ENCODE data around the gene MBD3L2.
A peak's percentile ranks its signal among the peaks of the same experiment; 100 is the strongest.
"Not testable (repeated sequence)": the region's sequence is repeated elsewhere in the genome, so short reads cannot be mapped to it uniquely, and the experiment has no call there.

The MBD3L2 gene

DNA sequence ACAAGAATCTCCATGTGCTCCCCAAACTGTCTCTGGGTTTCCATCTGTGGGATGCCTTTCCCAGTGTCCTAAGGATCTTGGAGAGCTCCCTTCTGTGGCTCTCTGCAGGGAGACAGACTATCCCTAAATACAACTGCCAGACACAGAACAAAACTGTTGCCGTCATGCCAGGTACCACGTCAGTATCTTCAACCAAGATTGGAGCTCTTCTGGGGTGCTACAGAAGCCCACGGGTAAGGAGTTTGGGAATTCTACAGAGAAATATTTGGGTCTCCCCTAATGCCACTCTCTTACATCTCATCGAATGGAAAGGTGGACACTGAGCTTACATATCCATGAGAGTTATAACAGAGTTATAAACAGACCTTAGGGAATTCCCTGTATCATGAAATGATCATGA is 14.2 kb downstream of the MBD3L2 start:
- DNase-seq (ENCODE audit: low spot score): no peak

DNA sequence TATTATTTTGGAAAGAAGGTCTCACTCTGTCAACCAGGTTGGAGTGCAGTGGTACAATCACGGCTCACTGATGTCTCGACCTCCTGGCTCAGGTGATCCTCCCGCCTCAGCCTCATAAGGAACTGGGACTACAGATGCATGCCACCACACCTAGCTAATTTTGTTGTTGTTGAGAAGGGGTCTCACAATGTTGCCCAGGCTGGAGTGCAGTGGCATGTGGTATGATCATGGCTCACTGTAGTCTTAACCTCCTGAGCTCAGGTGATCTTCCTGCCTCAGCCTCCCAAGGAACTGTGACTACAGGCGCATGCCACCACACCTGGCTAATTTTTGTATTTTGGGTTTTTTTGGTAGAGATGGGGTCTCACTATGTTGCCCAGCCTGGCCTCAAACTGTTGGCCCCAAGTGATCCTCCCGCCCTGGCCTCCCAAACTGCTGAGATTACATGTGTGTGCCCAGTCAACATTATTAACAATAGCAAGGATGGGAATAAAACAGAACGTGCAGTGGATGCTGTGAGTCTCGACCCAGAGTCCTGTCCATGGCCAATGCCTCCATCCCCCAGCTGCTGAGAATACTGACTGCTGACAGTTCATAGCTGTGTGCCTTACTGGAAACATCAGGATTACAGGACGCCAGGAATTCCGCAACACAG is 14.8 kb downstream of the MBD3L2 start:
- DNase-seq (ENCODE audit: low spot score): no peak

DNA sequence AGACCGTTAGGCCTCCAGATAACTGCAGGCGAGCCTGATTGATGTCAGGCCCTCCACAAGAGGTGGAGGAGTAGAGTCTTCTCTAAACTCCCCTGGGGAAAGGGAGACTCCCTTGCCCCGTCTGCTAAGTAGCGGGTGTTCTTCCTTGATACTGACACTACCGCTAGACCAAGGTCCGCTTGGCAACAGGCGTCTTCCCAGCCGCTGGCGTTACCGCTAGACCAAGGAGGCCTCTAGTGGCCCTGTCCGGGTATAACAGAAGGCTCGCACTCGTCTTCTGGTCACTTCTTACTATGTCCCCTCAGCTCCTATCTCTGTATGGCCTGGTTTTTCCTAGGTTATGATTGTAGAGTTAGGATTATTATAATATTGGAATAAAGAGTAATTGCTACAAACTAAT is 18.0 kb downstream of the MBD3L2 start:
- not testable (repeated sequence) for DNase-seq (ENCODE audit: low spot score)

DNA sequence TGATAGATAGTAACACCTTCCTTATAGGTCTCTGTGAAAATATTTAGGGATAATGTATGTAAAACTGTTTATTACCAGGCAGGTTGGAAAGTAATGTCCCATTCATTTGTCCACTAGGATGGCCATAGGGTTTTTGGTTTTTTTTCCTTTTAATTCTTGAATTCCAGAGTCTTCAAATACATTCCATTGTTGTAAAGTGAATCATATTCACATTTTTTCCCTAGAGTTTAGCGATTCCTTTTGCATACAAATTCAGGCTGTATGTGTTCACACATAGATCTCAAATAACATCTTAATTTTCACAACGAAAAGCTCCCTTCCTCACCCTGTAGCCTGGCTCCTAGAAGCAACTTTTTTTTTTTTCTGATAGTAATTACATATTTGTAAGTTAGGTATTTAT is 18.6 kb downstream of the MBD3L2 start:
- DNase-seq (ENCODE audit: low spot score): no peak

DNA sequence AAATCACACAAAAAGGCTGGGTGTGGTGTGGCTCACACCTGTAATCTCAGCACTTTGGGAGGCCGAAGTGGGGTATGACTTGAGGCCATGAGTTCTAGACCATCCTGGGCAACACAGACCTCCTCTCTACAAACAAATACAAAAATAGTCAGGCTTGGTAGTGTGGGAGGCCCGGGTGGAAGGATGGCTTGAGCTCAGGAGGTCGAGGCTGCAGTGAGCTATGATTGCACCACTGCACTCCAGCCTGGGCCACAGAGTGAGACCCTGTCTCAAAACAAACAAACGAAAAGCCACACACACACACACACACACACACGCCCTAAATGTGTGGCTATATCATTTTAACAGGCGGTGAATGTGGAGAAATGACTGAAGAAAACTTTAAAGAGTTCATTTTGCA is 19.5 kb downstream of the MBD3L2 start:
- no peak for DNase-seq (ENCODE audit: low spot score)

DNA sequence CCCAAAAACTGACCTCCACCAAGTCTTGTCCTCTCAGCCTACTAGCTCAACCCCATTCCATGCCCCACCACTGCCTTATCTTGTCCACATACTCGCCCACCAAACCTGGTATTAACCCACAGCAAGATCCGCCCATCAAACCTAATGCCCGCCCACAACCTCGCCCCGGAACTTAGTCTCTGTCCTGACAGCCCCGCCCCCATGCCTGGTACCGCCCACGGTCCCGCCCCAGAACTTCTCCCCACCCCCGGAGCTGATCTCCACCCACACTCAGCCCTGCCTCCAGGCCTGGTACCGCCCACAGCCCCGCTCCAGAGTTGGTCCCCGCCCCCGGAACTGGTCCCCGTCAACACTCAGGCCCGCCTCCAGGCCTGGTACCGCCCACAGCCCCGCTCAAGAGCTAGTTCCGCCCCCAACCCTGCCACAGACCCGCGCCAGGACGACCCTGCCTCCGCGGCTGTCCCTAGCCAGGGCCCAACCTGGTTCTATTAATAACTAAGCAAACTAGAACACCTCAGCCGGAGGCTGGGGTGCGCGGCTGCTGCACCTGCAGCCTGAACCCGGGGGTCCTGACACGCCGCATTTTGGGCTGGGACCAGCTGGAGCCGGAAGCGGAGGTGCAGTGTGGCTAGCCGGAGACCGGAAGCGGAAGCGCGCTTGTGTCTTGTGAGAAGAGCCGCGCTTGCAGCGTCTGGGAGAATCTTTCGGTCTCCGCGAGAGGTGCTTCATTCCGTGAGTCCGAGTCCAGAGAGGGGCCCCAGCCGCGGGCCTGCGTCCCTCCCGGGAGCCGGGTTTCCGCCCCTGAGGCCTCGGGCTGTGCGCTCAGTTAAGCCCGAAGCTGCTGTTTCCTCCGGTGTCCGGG is 20.2 kb downstream of the MBD3L2 start, which contains the start of gene ZNF557:
TSS of gene ZNF557 (plus strand) at position 662 of the 862 bp plus-strand sequence. CDS start 5,372 bp downstream, outside the sequence.
- DNase-seq (ENCODE audit: low spot score): peak; percentile 98

DNA sequence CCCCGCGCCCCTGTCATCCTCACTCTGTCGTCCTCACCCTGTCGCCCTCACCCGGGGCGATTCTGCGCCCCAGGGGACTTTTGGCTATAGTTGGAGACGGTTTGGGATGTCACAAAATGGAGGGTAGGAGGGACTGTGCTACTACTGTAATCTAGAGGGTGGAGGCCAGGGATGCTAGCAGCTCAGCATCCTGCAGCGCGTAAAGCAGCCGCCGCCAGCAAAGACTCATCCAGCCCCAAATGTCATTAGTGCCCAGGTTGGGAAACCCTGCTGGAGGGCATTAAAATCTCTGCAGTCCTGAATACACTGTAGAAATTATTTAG is 20.7 kb downstream of the MBD3L2 start:
- DNase-seq (ENCODE audit: low spot score): no peak

DNA sequence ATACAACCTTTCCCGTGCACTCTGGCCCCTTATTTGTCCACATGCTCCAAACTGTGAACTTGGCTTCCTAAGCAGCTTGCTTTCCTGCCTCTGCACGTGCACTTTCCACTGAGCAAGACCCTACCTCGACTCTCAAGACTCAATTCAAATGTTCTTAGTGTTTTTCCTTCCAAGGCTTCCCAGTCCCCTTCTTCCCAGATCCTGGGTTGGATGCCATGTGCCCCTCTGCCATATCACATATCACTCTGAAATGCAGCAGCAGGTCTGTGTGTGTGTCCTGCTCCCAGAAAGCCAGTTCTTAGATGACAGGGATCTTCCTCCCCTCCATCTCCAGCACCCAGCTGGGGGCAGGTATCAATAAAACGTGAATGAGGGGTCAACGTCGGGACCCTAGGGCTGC is 23.4 kb downstream of the MBD3L2 start:
- no peak for DNase-seq (ENCODE audit: low spot score)

DNA sequence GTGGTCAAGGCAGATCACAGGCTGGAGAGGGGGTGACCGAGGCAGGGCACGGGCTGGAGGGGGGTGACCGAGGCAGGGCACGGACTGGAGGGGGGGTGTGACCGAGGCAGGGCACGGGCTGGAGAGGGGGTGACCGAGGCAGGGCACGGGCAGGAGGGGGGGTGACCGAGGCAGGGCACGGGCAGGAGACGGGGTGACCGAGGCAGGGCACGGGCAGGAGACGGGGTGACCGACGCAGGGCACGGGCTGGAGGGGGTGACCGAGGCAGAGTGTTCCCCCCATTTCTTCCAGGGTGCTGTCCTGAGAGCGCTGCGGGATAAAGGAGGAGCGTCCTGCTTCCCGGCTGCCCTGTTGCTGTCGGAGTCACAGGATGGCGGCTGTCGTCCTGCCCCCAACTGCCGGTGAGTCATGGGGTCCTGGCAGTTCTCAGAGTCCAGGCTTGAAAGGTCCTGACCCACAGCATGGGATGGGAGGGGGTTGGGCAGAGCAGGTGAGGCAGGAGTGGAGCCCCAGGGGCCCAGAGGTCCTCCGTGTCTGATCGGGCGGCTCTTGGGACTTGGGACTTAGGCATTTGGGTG is 25.7 kb downstream of the MBD3L2 start:
- no peak for DNase-seq (ENCODE audit: low spot score)

DNA sequence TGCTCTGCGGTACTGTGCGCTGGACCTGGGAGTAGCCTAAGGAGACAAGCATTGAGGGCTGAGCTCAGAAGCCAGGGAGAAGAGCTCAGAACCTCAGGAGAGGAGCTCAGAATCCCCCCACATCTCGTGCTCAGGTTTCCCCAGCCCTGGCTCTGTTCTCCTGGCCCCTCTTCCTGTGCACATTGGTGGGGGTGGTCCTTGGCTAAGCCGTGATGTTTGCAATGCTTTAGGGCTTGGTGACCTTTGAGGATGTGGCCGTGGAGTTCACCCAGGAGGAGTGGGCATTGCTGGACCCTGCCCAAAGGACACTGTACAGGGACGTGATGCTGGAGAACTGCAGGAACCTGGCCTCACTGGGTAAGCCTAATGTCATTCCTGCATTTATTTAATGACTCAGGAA is 27.0 kb downstream of the MBD3L2 start:
- no peak for DNase-seq (ENCODE audit: low spot score)

DNA sequence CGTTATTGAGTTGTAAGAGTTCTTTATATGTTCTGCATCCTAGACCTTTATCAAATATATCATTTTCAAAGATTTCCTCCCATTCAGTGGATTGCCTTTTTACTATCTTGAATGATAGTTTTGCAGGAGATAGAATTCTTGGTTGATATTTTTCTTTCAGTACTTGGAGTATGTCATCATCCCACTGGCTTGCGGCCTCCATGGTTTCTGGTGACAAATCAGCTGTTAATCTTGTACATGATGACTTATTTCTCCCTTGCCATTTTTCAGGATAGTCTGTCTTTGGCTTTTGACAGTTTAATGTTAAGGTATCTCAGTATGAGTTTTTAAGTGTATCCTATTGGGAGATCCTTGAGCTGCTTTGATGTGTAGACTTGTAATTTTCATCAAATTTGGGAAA is 28.9 kb downstream of the MBD3L2 start:
- no peak for DNase-seq (ENCODE audit: low spot score)

DNA sequence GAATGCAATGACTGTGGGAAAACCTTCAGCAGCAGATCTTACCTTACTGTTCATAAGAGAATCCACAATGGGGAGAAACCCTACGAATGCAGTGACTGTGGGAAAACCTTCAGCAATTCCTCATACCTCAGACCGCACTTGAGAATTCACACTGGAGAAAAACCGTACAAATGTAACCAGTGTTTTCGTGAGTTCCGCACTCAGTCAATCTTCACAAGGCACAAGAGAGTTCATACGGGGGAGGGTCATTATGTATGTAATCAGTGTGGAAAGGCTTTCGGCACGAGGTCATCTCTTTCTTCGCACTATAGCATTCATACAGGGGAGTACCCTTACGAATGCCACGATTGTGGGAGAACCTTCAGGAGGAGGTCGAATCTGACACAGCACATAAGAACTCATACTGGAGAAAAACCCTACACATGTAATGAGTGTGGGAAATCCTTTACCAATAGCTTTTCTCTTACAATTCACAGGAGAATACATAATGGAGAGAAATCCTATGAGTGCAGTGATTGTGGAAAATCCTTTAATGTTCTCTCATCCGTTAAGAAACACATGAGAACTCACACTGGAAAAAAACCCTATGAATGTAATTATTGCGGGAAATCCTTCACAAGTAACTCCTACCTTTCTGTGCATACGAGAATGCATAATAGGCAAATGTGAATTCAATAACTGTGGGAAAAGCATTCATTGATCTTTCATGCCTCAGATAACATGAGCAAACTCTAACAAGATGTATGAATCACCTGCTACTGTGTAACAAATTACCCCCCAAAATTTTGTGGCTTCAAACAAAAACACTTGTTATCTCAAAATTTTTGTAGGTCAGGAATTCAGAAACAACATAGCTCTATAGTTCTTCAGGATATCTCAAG is 34.2 kb downstream of the MBD3L2 start:
- DNase-seq (ENCODE audit: low spot score): no peak

DNA sequence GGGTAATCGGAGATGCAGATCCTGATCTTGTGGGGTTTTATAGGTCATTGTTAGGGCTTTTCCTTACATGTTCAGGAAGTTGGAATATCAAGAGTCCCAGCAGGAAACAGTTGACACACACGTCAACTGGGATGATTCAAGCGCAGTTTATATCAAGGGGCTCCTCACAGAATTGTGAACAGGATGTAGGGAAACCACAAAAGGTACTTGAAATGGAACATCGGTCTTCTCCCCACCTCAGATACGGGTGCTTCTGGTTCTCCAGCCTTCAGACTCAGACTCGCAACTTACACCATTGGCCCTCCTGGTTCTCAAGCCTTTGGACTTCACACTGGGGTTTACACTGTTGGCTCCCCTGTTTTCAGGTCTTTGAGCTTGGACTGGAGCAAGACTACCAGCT is 39.9 kb downstream of the MBD3L2 start:
- no peak for DNase-seq (ENCODE audit: low spot score)

DNA sequence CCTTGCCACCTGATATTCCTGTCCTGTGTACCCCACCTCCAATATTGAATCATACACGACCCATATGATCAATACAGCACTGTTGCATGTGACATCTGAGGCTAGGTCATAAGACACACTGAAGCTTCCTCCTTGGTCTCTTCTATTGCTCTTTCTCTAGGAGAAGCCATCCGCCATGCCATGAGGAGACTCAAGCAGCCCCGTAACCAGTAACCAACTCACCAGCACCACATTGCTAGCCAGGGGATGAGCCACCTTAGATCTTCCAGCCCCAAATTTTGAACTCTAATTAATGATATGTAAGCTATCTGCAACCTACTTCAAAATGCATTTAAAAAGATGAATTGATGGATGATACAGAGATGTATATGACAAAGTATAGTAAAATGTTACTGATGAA is 49.0 kb downstream of the MBD3L2 start:
- DNase-seq (ENCODE audit: low spot score): no peak

DNA sequence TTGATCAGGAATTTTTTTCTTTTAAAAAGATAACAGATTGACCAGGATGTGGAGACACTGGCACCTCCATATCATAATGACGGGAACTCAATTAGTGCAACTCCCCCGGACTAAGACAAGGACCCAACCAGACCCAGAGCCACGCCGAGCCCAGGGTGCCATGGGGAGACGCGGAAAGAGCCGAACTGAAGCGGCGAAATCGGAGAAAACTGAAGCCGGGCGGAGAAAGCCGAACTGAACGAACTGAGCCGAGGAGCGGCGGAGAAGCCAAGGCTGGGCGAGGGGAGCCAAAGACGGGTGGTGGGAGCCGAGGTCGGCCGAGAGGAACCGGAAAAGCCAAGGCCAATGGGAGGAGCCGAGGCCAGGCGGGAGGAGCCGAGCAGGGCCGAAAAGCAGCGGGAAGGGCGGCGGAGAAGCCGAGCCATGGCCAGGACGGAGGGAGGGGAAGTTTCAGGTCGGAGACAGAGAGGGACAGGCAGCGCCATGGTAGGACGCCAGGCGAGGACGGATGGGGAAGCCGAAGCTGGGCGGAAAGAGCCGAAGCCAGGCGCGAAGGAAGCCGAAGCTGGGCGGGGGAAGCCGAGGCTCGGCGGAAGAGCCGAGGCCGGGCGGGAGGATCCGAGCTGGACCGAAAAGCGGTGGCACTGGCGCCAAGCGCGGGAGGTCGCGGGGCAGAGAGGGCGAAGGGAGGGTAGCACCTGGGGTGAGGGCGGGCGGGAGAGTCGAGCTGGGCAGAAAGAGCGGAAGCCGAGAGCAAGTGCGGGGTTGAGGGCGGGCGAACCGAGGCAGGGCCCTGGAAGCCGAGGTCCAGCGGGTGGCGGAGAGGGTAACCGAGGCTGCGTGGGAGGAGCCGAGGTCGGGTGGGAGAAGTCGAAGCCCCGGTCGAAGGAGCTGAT is 49.8 kb downstream of the MBD3L2 start:
- peak; percentile 90 for DNase-seq (ENCODE audit: low spot score)

DNA sequence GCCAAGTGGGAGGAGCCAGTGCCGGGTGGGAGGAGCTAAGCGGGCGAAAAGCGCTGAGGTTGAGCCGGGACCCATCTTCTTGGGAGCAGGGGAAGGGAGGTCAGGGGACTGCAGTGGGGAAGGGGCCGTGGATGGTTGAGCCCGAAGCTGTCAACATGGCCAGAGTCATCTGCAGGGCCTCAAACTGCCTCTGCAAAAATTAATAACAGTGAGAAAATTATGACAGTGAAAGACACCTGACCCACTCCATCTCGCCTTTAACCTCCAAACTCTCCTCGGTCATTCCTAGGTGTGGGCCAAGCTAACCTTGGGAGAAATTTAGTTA is 50.4 kb downstream of the MBD3L2 start:
- no peak for DNase-seq (ENCODE audit: low spot score)

All from globus pallidus (tissue), 1 donor.